SK-N-MC (cell line): ENCODE data around the gene OR51I1.

Experiments used
- EZH2 ChIP-seq: fragments of 200-600 bp; sonication (generic); IDR thresholded peaks from one replicate; pipeline ENCODE4 v1.6.1; 2017; ENCODE audit warnings: antibody characterized with exemption
- POLR2AphosphoS5 ChIP-seq: IDR thresholded peaks from 2 replicates; pipeline ENCODE4 v1.6.1; 2012; ENCODE audit warnings: mild to moderate bottlenecking, low read depth, low read length, borderline replicate concordance

- TF ChIP-seq EZH2: no peak
- no peak for TF ChIP-seq POLR2AphosphoS5
Measured at GRCh38 chr11:5467527-5467926, 26.2 kb upstream of the OR51I1 start.
